PC-3 (cell line): ENCODE results near the gene LDHAL6B. TPM values are rescaled to one million over a fixed set of nuclear protein-coding genes. Genes with fewer than 3 reads are reported as not detected.
A peak's percentile ranks its signal among the peaks of the same experiment; 100 is the strongest.

Source experiments
- ATAC-seq: fragments of 200-7000 bp; cut with Tn5 transposase; 2 replicates; pipeline ENCODE4 v1.9.1; 2020; ENCODE audit warnings: mild to moderate bottlenecking, moderate library complexity
- BruUV-seq: library from RNA; stranded (reverse); fragments of 400-500 nt; replicated peaks from 2 replicates; lab custom pipeline; 2021; lab: Mats Ljungman, UMichigan
- CTCF ChIA-PET: fragments of 300-600 bp; sonication (Branson Sonifier 250); formaldehyde crosslinking; loops from one replicate; lab custom pipeline; 2022; ENCODE audit warnings: antibody characterized with exemption; lab: Charles Lee
- POLR2A ChIA-PET: fragments of 300-600 bp; sonication (Branson Sonifier 250); formaldehyde crosslinking; loops from one replicate; lab custom pipeline; 2022; ENCODE audit warnings: antibody characterized with exemption; ENCODE audit not compliant: unreplicated experiment; lab: Charles Lee
- DNase-seq: peaks from one replicate; pipeline ENCODE4 v3.0.0-alpha.2; 2015
- H2AFZ ChIP-seq: fragments of 300-600 bp; sonication (generic); 2 replicates; pipeline ENCODE4 v1.6.0; 2016; ENCODE audit warnings: antibody characterized with exemption, low read length
- H3F3A ChIP-seq: fragments of 300-600 bp; sonication (generic); one replicate; pipeline ENCODE4 v1.6.0; 2017; ENCODE audit warnings: antibody characterized with exemption, low read length, control low read depth, mild to moderate bottlenecking; ENCODE audit not compliant: unreplicated experiment
- H3K27ac ChIP-seq: fragments of 300-600 bp; sonication (generic); 2 replicates; pipeline ENCODE4 v1.5.1; 2016; ENCODE audit warnings: mild to moderate bottlenecking, low read length
- H3K27me3 ChIP-seq: fragments of 300-600 bp; sonication (generic); 2 replicates; pipeline ENCODE4 v1.6.1; 2016; ENCODE audit warnings: low read length, mixed read lengths
- H3K36me3 ChIP-seq: fragments of 300-600 bp; sonication (generic); 2 replicates; pipeline ENCODE4 v1.6.1; 2016; ENCODE audit warnings: low read depth, mixed run types, low read length, mixed read lengths
- H3K4me1 ChIP-seq: fragments of 300-600 bp; sonication (generic); 2 replicates; pipeline ENCODE4 v1.5.1; 2016; ENCODE audit warnings: low read length; ENCODE audit not compliant: insufficient read depth
- H3K4me2 ChIP-seq: fragments of 300-600 bp; sonication (generic); 2 replicates; pipeline ENCODE4 v1.6.0; 2016; ENCODE audit warnings: low read length
- H3K4me3 ChIP-seq: fragments of 300-600 bp; sonication (generic); 2 replicates; pipeline ENCODE4 v1.5.1; 2016; ENCODE audit warnings: mild to moderate bottlenecking, low read length, mixed read lengths
- H3K79me2 ChIP-seq: fragments of 300-600 bp; sonication (generic); 2 replicates; pipeline ENCODE4 v1.6.1; 2017; ENCODE audit warnings: low read length, mixed read lengths
- H3K9ac ChIP-seq: fragments of 300-600 bp; sonication (generic); 2 replicates; pipeline ENCODE4 v1.6.0; 2016; ENCODE audit warnings: mild to moderate bottlenecking, low read length
- H3K9me2 ChIP-seq: fragments of 300-600 bp; sonication (generic); replicated peaks from 2 replicates; pipeline ENCODE4 v1.6.1; 2016; ENCODE audit warnings: mixed run types, low read length, mixed read lengths
- H3K9me3 ChIP-seq: fragments of 300-600 bp; sonication (generic); 2 replicates; pipeline ENCODE4 v1.6.1; 2016; ENCODE audit warnings: low read length, mixed read lengths
- H4K20me1 ChIP-seq: fragments of 300-600 bp; sonication (generic); 2 replicates; pipeline ENCODE4 v1.6.1; 2016; ENCODE audit warnings: low read length, mixed read lengths
- EZH2 ChIP-seq: fragments of 300-600 bp; sonication (generic); IDR thresholded peaks from one replicate; pipeline ENCODE4 v1.6.1; 2017; ENCODE audit warnings: antibody characterized with exemption, mild to moderate bottlenecking, low read length; ENCODE audit not compliant: unreplicated experiment
- EZH2phosphoT487 ChIP-seq: fragments of 300-600 bp; sonication (generic); IDR thresholded peaks from 2 replicates; pipeline ENCODE4 v1.6.1; 2018; ENCODE audit warnings: mild to moderate bottlenecking, antibody characterized with exemption, low read length, borderline replicate concordance
- intact Hi-C: fragments of 100-400 bp; cut with micrococcal nuclease; formaldehyde crosslinking; loops from 2 replicates; pipeline ENCODE4 v1.9.0; 2023
- total RNA-seq: library from RNA; depleted of rRNA; stranded (reverse); fragments of >200 nt; gene quantifications from 2 replicates; pipeline ENCODE4 v1.2.3, GENCODE V29; 2014
- TF ChIP-seq, protein P1 (sequence below): fragments of 300-600 bp; sonication (generic); conservative IDR thresholded peaks from 2 replicates; pipeline ENCODE4 v1.5.1; 2017; ENCODE audit warnings: antibody characterized with exemption, low read depth, mild to moderate bottlenecking, low read length

The LDHAL6B gene
- total RNA-seq, 1 experiment from 2014 or later = not detected

GRCh38 chr15:59171067-59171397 is 35.6 kb upstream of the LDHAL6B start:
- Histone ChIP-seq H3F3A (no peaks in the 10 kb centered on the region), H3K4me3 (no peak overlapping the region), H3K4me1 (peaks cover 62% of the 10 kb centered on the region), H3K27ac (peak overlapping the region; percentile 87), H3K9me2 (no peaks in the 10 kb centered on the region), H3K4me2 (peak overlapping the region; percentile 43), H4K20me1 (no peaks in the 10 kb centered on the region), H3K36me3 (peaks cover 10% of the 10 kb centered on the region; the same call in 1 of the 2 replicates), H3K9ac (0 out of 2 replicates have a peak overlapping the region, but pooled peaks have one; percentile 5), H3K9me3 (no peaks in the 10 kb centered on the region), H2AFZ (no peak overlapping the region), H3K27me3 (no peaks in the 10 kb centered on the region), H3K79me2 (no peaks in the 10 kb centered on the region)
- intact Hi-C loops = loop anchor here (2.0 to 10.0 kb wide), 5 partner anchors 74 to 321 kb away; partner anchors contain the start of gene MYO1E
- no peak for TF ChIP-seq EZH2phosphoT487
- no peak for TF ChIP-seq EZH2
- TF ChIP-seq, protein P1, sequence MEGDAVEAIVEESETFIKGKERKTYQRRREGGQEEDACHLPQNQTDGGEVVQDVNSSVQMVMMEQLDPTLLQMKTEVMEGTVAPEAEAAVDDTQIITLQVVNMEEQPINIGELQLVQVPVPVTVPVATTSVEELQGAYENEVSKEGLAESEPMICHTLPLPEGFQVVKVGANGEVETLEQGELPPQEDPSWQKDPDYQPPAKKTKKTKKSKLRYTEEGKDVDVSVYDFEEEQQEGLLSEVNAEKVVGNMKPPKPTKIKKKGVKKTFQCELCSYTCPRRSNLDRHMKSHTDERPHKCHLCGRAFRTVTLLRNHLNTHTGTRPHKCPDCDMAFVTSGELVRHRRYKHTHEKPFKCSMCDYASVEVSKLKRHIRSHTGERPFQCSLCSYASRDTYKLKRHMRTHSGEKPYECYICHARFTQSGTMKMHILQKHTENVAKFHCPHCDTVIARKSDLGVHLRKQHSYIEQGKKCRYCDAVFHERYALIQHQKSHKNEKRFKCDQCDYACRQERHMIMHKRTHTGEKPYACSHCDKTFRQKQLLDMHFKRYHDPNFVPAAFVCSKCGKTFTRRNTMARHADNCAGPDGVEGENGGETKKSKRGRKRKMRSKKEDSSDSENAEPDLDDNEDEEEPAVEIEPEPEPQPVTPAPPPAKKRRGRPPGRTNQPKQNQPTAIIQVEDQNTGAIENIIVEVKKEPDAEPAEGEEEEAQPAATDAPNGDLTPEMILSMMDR = no peak
- no TSS peak for BruUV-seq
- DNase-seq (no peak), ATAC-seq (no peak)
- ChIA-PET POLR2A (interaction anchor here (1.3 kb wide), 1 partner anchor 202 kb away, joined by 25 read pairs; the partner anchor contains the start of gene MYO1E), CTCF (no interaction called here)

DNA sequence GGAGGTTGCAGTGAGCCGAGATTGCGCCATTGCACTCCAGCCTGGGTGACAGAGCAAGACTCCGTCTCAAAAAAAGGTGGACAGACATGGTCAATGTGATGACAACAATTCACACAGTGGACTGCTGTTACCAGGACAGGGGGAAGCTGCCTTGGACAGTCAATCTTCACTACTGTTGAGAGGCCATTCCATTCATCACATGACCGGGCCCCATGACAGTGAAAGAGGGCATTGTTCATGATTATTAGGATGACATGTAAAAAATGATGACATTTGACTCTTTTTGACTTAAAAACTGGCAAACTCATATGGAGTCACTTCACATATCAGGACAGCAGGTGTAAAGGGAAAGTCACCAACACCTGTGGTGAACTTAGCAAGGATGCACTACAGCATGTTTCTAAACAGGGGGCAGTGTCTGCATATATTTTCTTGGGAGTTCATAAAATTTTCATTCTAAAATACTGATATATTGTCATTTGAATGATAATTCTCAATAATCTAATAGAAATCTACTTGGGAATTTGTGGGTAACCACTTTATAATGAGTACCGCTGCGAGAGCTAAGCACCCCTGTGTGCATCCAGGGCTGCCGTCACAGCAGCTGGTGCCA is 34.2 kb upstream of the LDHAL6B start:
- ChIA-PET POLR2A (no interaction called here), CTCF (no interaction called here)
- intact Hi-C loops = loop anchor here (5.0 to 10.0 kb wide), 4 partner anchors 72 to 320 kb away; partner anchors contain the start of gene MYO1E
- Histone ChIP-seq H3K4me1 (peaks cover 68% of the 10 kb centered on the region), H3K4me3 (no peak overlapping the region), H3K9ac (no peak overlapping the region), H3K27me3 (no peaks in the 10 kb centered on the region), H3K36me3 (peaks cover 10% of the 10 kb centered on the region; the same call in 1 of the 2 replicates), H3K9me3 (no peaks in the 10 kb centered on the region), H2AFZ (no peak overlapping the region), H4K20me1 (no peaks in the 10 kb centered on the region), H3K79me2 (no peaks in the 10 kb centered on the region), H3F3A (no peaks in the 10 kb centered on the region), H3K4me2 (no peak overlapping the region), H3K27ac (no peak overlapping the region), H3K9me2 (no peaks in the 10 kb centered on the region)
- ATAC-seq (no peak), DNase-seq (no peak)
- BruUV-seq = no TSS peak
- no peak for TF ChIP-seq EZH2
- TF ChIP-seq, protein P1 = peak; percentile 41
- no peak for TF ChIP-seq EZH2phosphoT487

DNA sequence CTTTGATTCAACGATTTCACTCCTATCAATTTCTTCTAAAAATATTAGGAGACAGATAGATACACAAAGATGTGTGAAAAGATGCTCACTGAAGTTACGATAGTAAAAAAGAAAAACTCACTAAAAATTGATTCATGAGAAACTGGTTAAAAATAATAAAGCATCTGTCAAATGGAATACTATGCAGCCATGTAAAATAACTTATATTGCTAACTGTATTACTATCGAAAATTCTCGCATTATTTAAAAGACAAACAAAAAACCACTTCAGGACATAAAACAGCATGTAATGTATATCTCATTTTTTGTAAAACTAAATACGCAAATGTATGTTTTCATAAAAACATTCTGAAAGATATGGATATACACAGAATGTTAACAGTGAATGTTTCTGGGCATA is 33.4 kb upstream of the LDHAL6B start:
- no peak overlapping the region for H3K4me3 ChIP-seq
- no peaks in the 10 kb centered on the region for H4K20me1 ChIP-seq
- no peak overlapping the region for H2AFZ ChIP-seq
- intact Hi-C loops = loop anchor here (5.0 to 10.0 kb wide), 4 partner anchors 72 to 319 kb away; partner anchors contain the start of gene MYO1E
- no peak overlapping the region for H3K27ac ChIP-seq
- ATAC-seq = no peak
- no peaks in the 10 kb centered on the region for H3K9me2 ChIP-seq
- TF ChIP-seq EZH2 = no peak
- TF ChIP-seq, protein P1 = no peak
- TF ChIP-seq EZH2phosphoT487 = no peak
- H3K36me3 ChIP-seq = peaks cover 10% of the 10 kb centered on the region; the same call in 1 of the 2 replicates
- H3F3A ChIP-seq = no peaks in the 10 kb centered on the region
- H3K4me2 ChIP-seq = no peak overlapping the region
- H3K4me1 ChIP-seq = peaks cover 66% of the 10 kb centered on the region
- no TSS peak for BruUV-seq
- H3K79me2 ChIP-seq = no peaks in the 10 kb centered on the region
- no peaks in the 10 kb centered on the region for H3K27me3 ChIP-seq
- H3K9ac ChIP-seq = no peak overlapping the region
- DNase-seq = no peak
- ChIA-PET POLR2A (no interaction called here), CTCF (no interaction called here)
- no peaks in the 10 kb centered on the region for H3K9me3 ChIP-seq
